G401 (cell line): ENCODE data around the gene PDE3A. TPM values are rescaled to one million over a fixed set of nuclear protein-coding genes. Genes with fewer than 3 reads are reported as not detected.
"Not testable (repeated sequence)": the region's sequence is repeated elsewhere in the genome, so short reads cannot be mapped to it uniquely, and the experiment has no call there.

Experiments
- DNase-seq: peaks from one replicate; pipeline ENCODE4 v3.0.0-alpha.2; 2015; ENCODE audit warnings: low spot score
- in situ Hi-C: cut with HindIII; loops from 2 replicates; pipeline ENCODE4 v1.10.0; 2016; ENCODE audit warnings: low sequenced_read_pairs, mixed read lengths
- total RNA-seq: library from RNA; depleted of rRNA; stranded (reverse); fragments of >200 nt; shearing (Covaris generic); gene quantifications from 2 replicates; pipeline ENCODE4 v1.2.3, GENCODE V29; 2014

The PDE3A gene
- total RNA-seq, 1 experiment from 2014 or later, result not detected

- peak; percentile 54 for DNase-seq
- in situ Hi-C loops, result no loop called here
These were observed 2.7 kb downstream of the PDE3A start for GRCh38 chr12:20370866-20371519.

DNA sequence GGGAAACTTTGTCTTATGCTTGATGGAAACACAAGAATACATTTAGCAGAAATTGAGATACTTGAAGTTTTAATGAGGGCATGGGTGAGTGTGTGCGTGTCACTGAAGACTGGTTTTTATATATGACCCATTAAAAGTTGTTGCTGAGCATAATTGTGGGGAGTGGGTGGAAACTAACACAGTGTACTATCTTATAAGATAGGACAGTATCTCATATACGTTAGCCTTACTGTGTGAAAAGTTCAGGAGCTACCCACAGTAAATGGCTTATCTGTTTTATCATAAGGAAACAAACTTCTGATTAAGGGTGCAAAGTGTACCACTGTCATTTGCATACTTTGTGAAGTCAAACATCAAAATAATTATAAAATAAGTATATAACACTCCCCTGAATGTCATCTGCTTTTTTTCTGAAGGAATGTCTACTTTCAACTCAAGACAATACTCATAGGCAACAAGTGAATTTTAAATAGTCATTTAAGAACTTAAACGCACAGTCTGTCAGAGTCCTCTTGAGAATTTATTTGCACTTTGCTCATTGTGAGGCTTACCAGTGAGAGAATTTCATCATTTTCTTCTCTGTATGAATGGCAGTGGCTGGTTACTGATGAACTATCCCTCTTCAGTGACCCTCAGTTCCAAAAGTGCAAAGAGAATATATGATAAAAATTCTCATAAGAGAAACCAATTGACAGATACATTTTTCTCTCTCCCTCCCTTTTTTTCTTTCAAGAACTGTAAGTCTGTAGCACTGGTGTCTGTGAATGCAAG, 4.2 kb downstream of the PDE3A start:
- peak; percentile 45 for DNase-seq
- in situ Hi-C loops, result no loop called here

DNA sequence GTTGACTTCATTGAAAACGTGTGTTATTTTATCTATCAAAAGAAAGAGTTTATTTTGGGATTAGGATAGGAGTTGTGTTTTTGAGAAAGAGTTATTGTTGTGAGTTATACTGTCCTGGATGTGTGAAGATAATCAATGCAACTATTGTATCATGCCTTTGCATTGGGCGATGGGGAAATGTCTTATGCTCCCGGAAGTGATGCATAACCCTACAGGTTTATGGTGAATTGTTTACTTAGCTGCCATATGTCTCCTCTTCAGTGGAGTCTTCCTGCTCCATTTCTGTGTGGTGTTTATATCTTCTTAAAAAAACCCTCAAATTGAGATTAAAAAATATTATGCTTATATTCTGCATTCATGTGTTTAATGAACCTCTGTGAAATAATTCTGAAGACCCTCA, 6.5 kb downstream of the PDE3A start:
- in situ Hi-C loops, result no loop called here
- peak; percentile 13 for DNase-seq

- in situ Hi-C loops, result no loop called here
- DNase-seq, result no peak
These were observed 7.2 kb downstream of the PDE3A start for GRCh38 chr12:20375560-20375959.

DNA sequence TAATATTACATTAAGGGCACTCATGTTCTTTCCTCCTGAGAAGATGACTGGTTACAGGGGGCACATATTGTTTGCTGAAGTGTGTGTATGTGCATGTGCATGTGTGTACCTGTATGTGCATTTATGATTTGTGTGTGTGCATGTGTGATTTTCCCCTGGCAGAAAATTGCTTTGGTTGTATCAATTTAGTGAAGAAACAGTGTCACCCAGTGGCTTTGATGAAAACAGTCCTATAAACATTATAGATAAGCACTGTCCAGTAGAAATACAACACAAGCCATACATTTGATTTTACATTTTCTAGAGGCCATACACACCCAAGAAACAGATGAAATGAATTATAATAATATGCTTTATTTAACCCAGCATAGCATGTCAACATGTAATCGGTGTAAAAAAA, 8.6 kb downstream of the PDE3A start:
- in situ Hi-C loops, result no loop called here
- DNase-seq, result no peak

DNA sequence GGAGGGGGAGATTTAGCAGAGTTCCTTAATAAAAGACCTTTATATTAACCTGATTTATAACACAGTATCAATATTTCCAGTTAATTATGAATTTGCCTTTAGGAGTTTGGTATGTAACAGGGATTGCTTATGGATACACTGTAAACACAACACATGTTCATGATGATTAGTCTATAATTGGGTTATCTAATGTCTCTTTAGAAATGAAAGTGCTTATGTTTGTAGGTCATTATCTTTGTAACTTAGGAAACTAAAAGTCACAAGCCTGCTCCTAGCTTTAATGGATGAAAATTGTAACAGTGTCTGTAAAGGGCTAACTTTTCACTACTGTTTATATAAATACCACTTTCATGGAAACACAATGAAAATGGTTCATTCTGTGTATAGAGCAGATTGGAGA, 9.4 kb downstream of the PDE3A start:
- in situ Hi-C loops, result no loop called here
- no peak for DNase-seq

GRCh38 chr12:20382117-20382516, 13.8 kb downstream of the PDE3A start:
- DNase-seq, result no peak
- in situ Hi-C loops, result no loop called here

- no peak for DNase-seq
- in situ Hi-C loops, result no loop called here
These were observed 15.3 kb downstream of the PDE3A start for GRCh38 chr12:20383612-20384011.

- DNase-seq, in situ Hi-C loops: not testable (repeated sequence)
These were observed 16.5 kb downstream of the PDE3A start for GRCh38 chr12:20384836-20385235.

DNA sequence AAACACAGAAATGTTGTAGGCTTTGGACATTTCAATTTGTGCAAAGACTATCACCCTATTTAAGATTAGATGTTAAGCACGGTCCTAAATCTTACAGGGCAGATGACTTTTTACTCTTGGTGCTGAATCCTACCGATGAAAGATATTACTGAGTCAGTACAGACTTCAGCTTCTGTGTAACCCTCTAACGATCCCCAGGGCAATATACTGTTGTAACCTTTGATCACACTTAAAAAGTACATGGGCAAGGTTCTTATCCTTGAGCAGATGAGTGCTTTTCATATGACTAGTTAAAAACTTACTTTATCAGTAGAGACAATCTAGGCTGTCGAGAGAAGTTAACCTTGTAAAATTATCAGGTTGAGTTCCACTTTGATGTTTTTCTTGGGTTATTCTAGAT, 22.5 kb downstream of the PDE3A start:
- in situ Hi-C loops, result no loop called here
- DNase-seq, result no peak

DNA sequence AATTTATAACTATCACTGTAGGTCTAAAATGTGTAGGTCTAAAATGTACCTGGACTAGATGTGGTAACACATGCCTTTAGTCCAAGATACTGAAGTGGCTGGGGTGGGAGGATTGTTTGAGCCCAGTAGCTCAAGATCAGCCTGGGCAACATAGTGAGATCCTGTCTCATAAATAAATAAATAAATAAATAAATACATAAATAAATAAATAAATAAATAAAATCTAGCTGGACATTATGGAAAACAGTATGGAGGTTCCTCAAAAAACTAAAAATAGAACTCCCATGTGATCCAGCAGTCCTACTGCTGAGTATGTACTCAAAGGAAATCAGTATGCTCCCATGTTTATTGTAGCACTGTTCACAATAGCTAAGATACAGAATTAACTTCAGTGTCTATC, 24.0 kb downstream of the PDE3A start:
- in situ Hi-C loops, result no loop called here

GRCh38 chr12:20393707-20394106, 25.4 kb downstream of the PDE3A start:
- in situ Hi-C loops, result no loop called here
- no peak for DNase-seq

More for the DNA sequence above, 24.0 kb downstream of the PDE3A start:
- no peak for DNase-seq

- in situ Hi-C loops, result no loop called here
- DNase-seq, result no peak
These were observed 27.6 kb downstream of the PDE3A start for GRCh38 chr12:20395791-20396550.

DNA sequence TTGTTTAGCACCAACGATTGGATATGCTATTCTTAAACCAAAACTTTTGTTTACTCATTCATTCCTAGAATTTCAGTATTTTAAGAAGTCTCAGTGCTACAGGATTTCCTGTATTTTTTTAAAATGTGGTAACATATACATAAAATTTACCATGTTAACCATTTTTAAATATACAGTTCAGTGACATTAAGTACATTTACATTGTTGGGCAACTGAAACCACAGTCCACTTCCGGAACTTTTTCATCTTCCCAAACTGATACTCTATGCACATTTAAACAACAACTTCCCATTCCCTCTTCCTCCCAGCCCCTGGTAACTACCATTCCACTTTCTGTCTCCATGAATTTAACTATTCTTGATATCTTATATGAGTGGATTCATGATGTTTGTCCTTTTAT, 30.3 kb downstream of the PDE3A start:
- in situ Hi-C loops, result no loop called here
- no peak for DNase-seq

DNA sequence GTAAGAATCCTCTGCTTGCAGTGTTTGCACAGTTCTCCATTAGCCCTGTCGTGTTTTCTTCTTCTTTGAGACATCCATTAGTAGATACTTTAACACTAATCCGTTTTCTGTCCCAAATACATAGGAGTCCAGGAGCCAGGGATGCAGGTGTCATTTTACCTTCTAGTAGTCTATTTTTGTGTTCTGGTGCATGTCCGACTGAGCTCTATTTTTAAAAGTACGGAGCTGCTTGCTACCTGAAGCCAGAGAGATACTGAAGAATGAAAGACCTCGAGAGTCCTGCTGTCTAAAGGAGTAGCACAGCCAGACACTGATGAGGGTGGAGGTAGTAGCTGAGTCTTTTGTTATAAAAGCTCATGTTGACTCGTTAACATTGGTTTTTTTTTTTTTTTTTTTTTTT, 31.7 kb downstream of the PDE3A start:
- in situ Hi-C loops, result no loop called here

GRCh38 chr12:20403230-20403629, 34.9 kb downstream of the PDE3A start:
- DNase-seq, result peak; percentile 31

More for the DNA sequence above, 31.7 kb downstream of the PDE3A start:
- DNase-seq, result peak; percentile 51

GRCh38 chr12:20404576-20405346, 36.4 kb downstream of the PDE3A start:
- in situ Hi-C loops, result no loop called here
- DNase-seq, result no peak

More at GRCh38 chr12:20403230-20403629, 34.9 kb downstream of the PDE3A start:
- in situ Hi-C loops, result no loop called here

DNA sequence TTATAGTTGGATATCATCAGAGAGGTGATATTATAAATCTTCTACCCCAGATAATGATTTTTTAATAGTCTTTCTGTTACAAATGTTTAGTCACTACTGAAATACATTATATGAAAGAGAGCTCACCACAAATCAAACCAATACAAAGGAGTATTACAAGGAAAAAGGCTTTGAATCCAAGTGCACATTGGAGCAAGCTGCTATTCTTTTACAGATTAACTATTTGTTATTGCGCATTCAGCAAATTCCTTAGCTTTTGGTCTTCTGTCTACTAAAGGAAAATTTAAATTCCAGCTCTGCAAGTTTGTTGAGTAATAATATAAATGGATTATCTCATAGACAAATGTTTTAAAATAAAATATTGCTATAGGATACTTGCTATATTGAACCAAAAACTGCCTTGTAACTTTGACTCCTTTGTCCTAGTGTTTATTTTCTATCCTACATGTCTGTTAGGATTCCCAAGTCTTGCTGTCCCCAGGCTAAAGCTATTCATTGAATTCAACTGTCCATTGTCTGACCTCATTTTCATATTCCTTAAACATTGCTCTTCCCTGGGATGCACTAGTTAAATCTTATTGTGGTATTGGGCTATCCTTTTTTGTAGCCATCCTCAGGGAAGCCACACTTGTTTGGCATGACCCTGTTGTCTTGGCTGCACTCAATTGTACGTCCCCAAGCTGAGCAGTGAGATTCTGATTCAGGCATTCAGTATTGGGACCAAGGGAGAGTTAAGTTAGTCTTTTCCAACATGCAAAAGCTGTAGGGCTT, 41.5 kb downstream of the PDE3A start:
- DNase-seq, result no peak
- in situ Hi-C loops, result no loop called here

DNA sequence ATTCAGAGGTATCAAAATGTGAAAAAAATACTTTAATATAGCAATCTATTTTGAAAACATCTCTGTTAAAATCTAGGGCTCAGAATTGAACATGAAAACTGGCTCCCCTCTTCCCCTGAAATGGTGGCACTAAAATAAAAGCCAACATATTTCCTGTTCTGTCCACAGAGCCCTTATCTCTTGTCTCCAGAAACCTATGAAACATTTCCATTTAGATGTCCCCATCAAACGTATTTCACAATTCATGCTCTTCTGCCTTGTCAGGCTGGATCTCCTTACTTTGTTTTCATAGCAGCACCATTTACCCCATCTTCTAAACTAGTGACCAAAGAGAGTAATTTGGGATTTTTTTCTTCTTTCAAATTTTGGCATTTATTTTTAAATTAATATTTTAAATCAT, 42.4 kb downstream of the PDE3A start:
- in situ Hi-C loops, result no loop called here
- DNase-seq, result no peak
